HCEC 1CT (cell line): ENCODE data around the gene PSTPIP1.
"Not testable (repeated sequence)": the region's sequence is repeated elsewhere in the genome, so short reads cannot be mapped to it uniquely, and the experiment has no call there.

ENCODE experiments used
- DNase-seq: peaks from one replicate; pipeline ENCODE4 v3.0.0-alpha.2; 2017

The PSTPIP1 gene

GRCh38 chr15:76994971-76995945, at the start of gene PSTPIP1:
TSS of gene PSTPIP1 (plus strand) at chr15:76995126. CDS start at chr15:76995574, 448 bp downstream.
- no peak for DNase-seq

- DNase-seq = no peak
Measured at GRCh38 chr15:76945494-76946093, 49.3 kb upstream of the PSTPIP1 start.

GRCh38 chr15:76947454-76947853, 47.5 kb upstream of the PSTPIP1 start:
- DNase-seq = no peak

- no peak for DNase-seq
Measured at GRCh38 chr15:76951220-76951619, 43.7 kb upstream of the PSTPIP1 start.

GRCh38 chr15:76953913-76954312, 41.0 kb upstream of the PSTPIP1 start:
- DNase-seq = no peak

GRCh38 chr15:76954744-76955143, 40.2 kb upstream of the PSTPIP1 start:
- no peak for DNase-seq

- DNase-seq = no peak
Measured at GRCh38 chr15:76961268-76962011, 33.5 kb upstream of the PSTPIP1 start.

GRCh38 chr15:76962337-76963013, 32.5 kb upstream of the PSTPIP1 start:
- DNase-seq = no peak

- no peak for DNase-seq
Measured at GRCh38 chr15:76963596-76963995, 31.3 kb upstream of the PSTPIP1 start.

- DNase-seq = no peak
Measured at GRCh38 chr15:76964157-76964556, 30.8 kb upstream of the PSTPIP1 start.

- DNase-seq = not testable (repeated sequence)
Measured at GRCh38 chr15:76966051-76966450, 28.9 kb upstream of the PSTPIP1 start.

- no peak for DNase-seq
Measured at GRCh38 chr15:76967067-76967466, 27.9 kb upstream of the PSTPIP1 start.

- no peak for DNase-seq
Measured at GRCh38 chr15:76968306-76968705, 26.6 kb upstream of the PSTPIP1 start.

GRCh38 chr15:76972389-76973361, 22.3 kb upstream of the PSTPIP1 start:
- no peak for DNase-seq

- peak; percentile 12 for DNase-seq
Measured at GRCh38 chr15:76973362-76973743, 21.6 kb upstream of the PSTPIP1 start.

GRCh38 chr15:76973906-76974305, 21.0 kb upstream of the PSTPIP1 start:
- no peak for DNase-seq

- no peak for DNase-seq
Measured at GRCh38 chr15:76974456-76975036, 20.4 kb upstream of the PSTPIP1 start.

GRCh38 chr15:76976141-76976540, 18.8 kb upstream of the PSTPIP1 start:
- DNase-seq = no peak

GRCh38 chr15:76976572-76977270, 18.2 kb upstream of the PSTPIP1 start:
- DNase-seq = no peak

GRCh38 chr15:76978522-76979330, 16.2 kb upstream of the PSTPIP1 start:
- no peak for DNase-seq
